GM23338 (cell line): ENCODE results near the gene NUP42.

Experiments
- CREB1 ChIP-seq: fragments of 250-450 bp; sonication (Bioruptor Pico); IDR thresholded peaks from 2 replicates; pipeline ENCODE4 v1.5.0; 2020; ENCODE audit warnings: low read depth, mild to moderate bottlenecking, moderate library complexity
- EZH2 ChIP-seq: fragments of 200-600 bp; sonication (generic); IDR thresholded peaks from one replicate; pipeline ENCODE4 v1.8.0; 2017; ENCODE audit warnings: antibody characterized with exemption, mild to moderate bottlenecking, low read depth; ENCODE audit not compliant: unreplicated experiment
- POLR2AphosphoS5 ChIP-seq: IDR thresholded peaks from 2 replicates; pipeline ENCODE4 v1.6.1; 2016; ENCODE audit warnings: antibody characterized with exemption, low read depth
- STAT1 ChIP-seq: IDR thresholded peaks from one replicate; pipeline ENCODE4 v1.6.1; 2016; ENCODE audit warnings: antibody characterized with exemption; ENCODE audit not compliant: unreplicated experiment
- ZNF331 ChIP-seq: fragments of 250-450 bp; sonication (Bioruptor Pico); IDR thresholded peaks from 2 replicates; pipeline ENCODE4 v1.5.0; 2020; ENCODE audit warnings: low read depth, mild to moderate bottlenecking, moderate library complexity
- TF ChIP-seq, protein P1 (sequence below), 2 experiments: fragments of 200-600 bp in 1 of 2; sonication (generic) in 1 of 2; conservative IDR thresholded peaks; 2 replicates each; pipeline versions ENCODE4 v1.5.1 to v1.6.1; 2016 to 2017; ENCODE audit warnings: antibody characterized with exemption in 2 of 2, low read depth in 2 of 2, mild to moderate bottlenecking in 2 of 2, moderate library complexity in 1 of 2

DNA sequence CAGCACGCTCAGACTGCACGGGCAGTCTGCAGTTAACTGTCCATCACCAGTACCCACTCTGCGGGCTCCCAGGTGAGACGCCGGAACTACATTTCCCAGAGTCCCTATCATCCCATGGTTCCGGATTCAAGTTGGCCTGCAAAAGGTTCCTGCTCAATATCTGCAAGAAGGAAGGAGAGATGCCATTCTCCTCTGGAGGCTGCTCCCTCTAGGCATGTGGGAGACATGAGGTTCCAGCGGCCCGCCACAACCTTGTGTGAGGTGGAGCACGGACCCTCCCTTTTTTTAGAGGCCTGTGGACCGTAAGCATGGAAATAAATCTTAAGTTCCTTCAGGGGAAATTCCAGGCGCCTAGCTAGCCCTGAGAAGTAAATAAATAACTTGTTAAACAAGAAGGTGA lies 29.7 kb downstream of the NUP42 start:
- TF ChIP-seq EZH2, result no peak
- TF ChIP-seq, protein P1, sequence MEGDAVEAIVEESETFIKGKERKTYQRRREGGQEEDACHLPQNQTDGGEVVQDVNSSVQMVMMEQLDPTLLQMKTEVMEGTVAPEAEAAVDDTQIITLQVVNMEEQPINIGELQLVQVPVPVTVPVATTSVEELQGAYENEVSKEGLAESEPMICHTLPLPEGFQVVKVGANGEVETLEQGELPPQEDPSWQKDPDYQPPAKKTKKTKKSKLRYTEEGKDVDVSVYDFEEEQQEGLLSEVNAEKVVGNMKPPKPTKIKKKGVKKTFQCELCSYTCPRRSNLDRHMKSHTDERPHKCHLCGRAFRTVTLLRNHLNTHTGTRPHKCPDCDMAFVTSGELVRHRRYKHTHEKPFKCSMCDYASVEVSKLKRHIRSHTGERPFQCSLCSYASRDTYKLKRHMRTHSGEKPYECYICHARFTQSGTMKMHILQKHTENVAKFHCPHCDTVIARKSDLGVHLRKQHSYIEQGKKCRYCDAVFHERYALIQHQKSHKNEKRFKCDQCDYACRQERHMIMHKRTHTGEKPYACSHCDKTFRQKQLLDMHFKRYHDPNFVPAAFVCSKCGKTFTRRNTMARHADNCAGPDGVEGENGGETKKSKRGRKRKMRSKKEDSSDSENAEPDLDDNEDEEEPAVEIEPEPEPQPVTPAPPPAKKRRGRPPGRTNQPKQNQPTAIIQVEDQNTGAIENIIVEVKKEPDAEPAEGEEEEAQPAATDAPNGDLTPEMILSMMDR (conservative IDR thresholded peaks at IDR 0.05; ENCODE audit: low read depth in 2 of 2), result no peak
- TF ChIP-seq POLR2AphosphoS5, result no peak; the same call in 1 of the 2 replicates
- TF ChIP-seq ZNF331 (CRISPR knock-in tag), result no peak
- no peak for TF ChIP-seq CREB1 (CRISPR knock-in tag)
- TF ChIP-seq STAT1, result no peak
